HEK293T (cell line): Measurements from ENCODE around the gene PGAP2.

Source experiments
- BHLHE40 ChIP-seq: fragments of 450-650 bp; IDR thresholded peaks from 2 replicates; pipeline ENCODE4 v1.6.1; 2016; ENCODE audit warnings: mild to moderate bottlenecking, moderate library complexity, borderline replicate concordance
- CTBP1 ChIP-seq: fragments of 450-650 bp; IDR thresholded peaks from 2 replicates; pipeline ENCODE4 v1.6.1; 2016; ENCODE audit warnings: borderline replicate concordance
- FOXK2 ChIP-seq: fragments of 450-650 bp; IDR thresholded peaks from 2 replicates; pipeline ENCODE4 v1.6.1; 2016; ENCODE audit warnings: mild to moderate bottlenecking
- FOXM1 ChIP-seq: fragments of 450-650 bp; IDR thresholded peaks from 2 replicates; pipeline ENCODE4 v1.6.1; 2017; ENCODE audit warnings: mild to moderate bottlenecking, borderline replicate concordance
- HDGF ChIP-seq: fragments of 450-650 bp; IDR thresholded peaks from 2 replicates; pipeline ENCODE4 v1.6.1; 2017; ENCODE audit warnings: antibody characterized with exemption, borderline replicate concordance
- L3MBTL2 ChIP-seq: fragments of 450-650 bp; conservative IDR thresholded peaks from 2 replicates; pipeline ENCODE4 v1.6.1; 2016; ENCODE audit warnings: mild to moderate bottlenecking
- LEF1 ChIP-seq: fragments of 450-650 bp; IDR thresholded peaks from 2 replicates; pipeline ENCODE4 v1.6.1; 2017; ENCODE audit warnings: mild to moderate bottlenecking, borderline replicate concordance
- PKNOX1 ChIP-seq: fragments of 450-650 bp; IDR thresholded peaks from 2 replicates; pipeline ENCODE4 v1.6.1; 2016
- SP1 ChIP-seq: fragments of 450-650 bp; IDR thresholded peaks from 2 replicates; pipeline ENCODE4 v1.6.1; 2017
- SUZ12 ChIP-seq: fragments of 450-650 bp; IDR thresholded peaks from 2 replicates; pipeline ENCODE4 v1.6.1; 2016; ENCODE audit warnings: mild to moderate bottlenecking
- ZNF384 ChIP-seq: fragments of 450-650 bp; IDR thresholded peaks from 2 replicates; pipeline ENCODE4 v1.6.1; 2016

GRCh38 chr11:3797329-3798090 is 10.8 kb upstream of the PGAP2 start, which contains the start of gene NUP98:
- TF ChIP-seq FOXK2 = no peak
- no peak; the same call in 1 of the 2 replicates for TF ChIP-seq LEF1
- TF ChIP-seq FOXM1 = peak; percentile 90
- no peak for TF ChIP-seq L3MBTL2
- no peak for TF ChIP-seq HDGF
- no peak for TF ChIP-seq CTBP1
- TF ChIP-seq PKNOX1 = peak; percentile 100
- TF ChIP-seq SP1 = no peak
- no peak for TF ChIP-seq SUZ12
- no peak for TF ChIP-seq BHLHE40
- no peak for TF ChIP-seq ZNF384
